Stimulated activated CD8-positive, alpha-beta memory T cell treated with anti-CD3 and anti-CD28 coated beads, Interleukin-4, amount 100 ng/mL, for 24 hours (primary cell): ENCODE measurements around the gene FRMD4A.

ENCODE experiments used
- DNase-seq: peaks from one replicate; pipeline ENCODE4 v3.0.0-alpha.2; 2020; ENCODE audit warnings: low read depth

The FRMD4A gene

GRCh38 chr10:14293526-14293925 lies 37.2 kb downstream of the FRMD4A start:
- DNase-seq: no peak

GRCh38 chr10:14291296-14291695 lies 39.4 kb downstream of the FRMD4A start:
- DNase-seq: no peak

GRCh38 chr10:14285941-14286560 lies 44.7 kb downstream of the FRMD4A start:
- no peak for DNase-seq

GRCh38 chr10:14282276-14282675 lies 48.4 kb downstream of the FRMD4A start:
- DNase-seq: no peak

GRCh38 chr10:14278533-14278932 lies 52.2 kb downstream of the FRMD4A start:
- no peak for DNase-seq

GRCh38 chr10:14276210-14276609 lies 54.5 kb downstream of the FRMD4A start:
- DNase-seq: no peak

- no peak for DNase-seq
Observed at GRCh38 chr10:14271621-14272020, 59.1 kb downstream of the FRMD4A start.

GRCh38 chr10:14270370-14270769 lies 60.4 kb downstream of the FRMD4A start:
- DNase-seq: no peak

- no peak for DNase-seq
Observed at GRCh38 chr10:14265709-14266108, 65.0 kb downstream of the FRMD4A start.

GRCh38 chr10:14262836-14263425 lies 67.8 kb downstream of the FRMD4A start:
- DNase-seq: no peak

GRCh38 chr10:14261336-14261735 lies 69.4 kb downstream of the FRMD4A start:
- no peak for DNase-seq

- DNase-seq: no peak
Observed at GRCh38 chr10:14259696-14260566, 70.8 kb downstream of the FRMD4A start.

GRCh38 chr10:14254368-14254767 lies 76.4 kb downstream of the FRMD4A start:
- DNase-seq: no peak

GRCh38 chr10:14253711-14254110 lies 77.0 kb downstream of the FRMD4A start:
- no peak for DNase-seq

GRCh38 chr10:14253079-14253478 lies 77.6 kb downstream of the FRMD4A start:
- no peak for DNase-seq

GRCh38 chr10:14250496-14251076 lies 80.1 kb downstream of the FRMD4A start:
- no peak for DNase-seq

- no peak for DNase-seq
Observed at GRCh38 chr10:14247377-14248116, 83.2 kb downstream of the FRMD4A start.

GRCh38 chr10:14244801-14245211 lies 85.9 kb downstream of the FRMD4A start:
- no peak for DNase-seq

GRCh38 chr10:14244147-14244546 lies 86.6 kb downstream of the FRMD4A start:
- no peak for DNase-seq

- no peak for DNase-seq
Observed at GRCh38 chr10:14243221-14243620, 87.5 kb downstream of the FRMD4A start.

GRCh38 chr10:14241196-14241595 lies 89.5 kb downstream of the FRMD4A start:
- no peak for DNase-seq
